Measurements from ENCODE around the gene TNFAIP8.

The TNFAIP8 gene

DNA sequence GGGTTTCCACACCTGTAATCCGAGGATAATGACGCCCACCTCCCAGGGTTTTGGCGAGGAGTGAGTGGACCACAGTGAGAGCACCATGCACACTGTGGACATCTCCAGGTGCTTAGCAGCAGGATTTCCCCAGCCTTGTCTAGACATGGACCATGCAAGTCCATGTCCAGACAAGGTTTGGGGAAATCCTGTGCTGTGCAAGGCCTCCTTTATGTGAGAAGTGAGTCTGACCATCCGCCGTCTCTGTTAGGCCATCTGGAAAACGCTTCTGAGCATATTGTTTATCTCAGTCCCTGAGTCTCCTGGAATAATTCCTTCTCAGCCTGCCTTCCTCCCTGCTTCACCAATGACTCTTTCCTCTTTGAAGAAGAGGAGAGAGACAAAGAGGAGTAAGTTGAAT lies 26.2 kb upstream of the TNFAIP8 start:
- DNase-seq (ENCODE audit: low read depth): peak; percentile 46

DNA sequence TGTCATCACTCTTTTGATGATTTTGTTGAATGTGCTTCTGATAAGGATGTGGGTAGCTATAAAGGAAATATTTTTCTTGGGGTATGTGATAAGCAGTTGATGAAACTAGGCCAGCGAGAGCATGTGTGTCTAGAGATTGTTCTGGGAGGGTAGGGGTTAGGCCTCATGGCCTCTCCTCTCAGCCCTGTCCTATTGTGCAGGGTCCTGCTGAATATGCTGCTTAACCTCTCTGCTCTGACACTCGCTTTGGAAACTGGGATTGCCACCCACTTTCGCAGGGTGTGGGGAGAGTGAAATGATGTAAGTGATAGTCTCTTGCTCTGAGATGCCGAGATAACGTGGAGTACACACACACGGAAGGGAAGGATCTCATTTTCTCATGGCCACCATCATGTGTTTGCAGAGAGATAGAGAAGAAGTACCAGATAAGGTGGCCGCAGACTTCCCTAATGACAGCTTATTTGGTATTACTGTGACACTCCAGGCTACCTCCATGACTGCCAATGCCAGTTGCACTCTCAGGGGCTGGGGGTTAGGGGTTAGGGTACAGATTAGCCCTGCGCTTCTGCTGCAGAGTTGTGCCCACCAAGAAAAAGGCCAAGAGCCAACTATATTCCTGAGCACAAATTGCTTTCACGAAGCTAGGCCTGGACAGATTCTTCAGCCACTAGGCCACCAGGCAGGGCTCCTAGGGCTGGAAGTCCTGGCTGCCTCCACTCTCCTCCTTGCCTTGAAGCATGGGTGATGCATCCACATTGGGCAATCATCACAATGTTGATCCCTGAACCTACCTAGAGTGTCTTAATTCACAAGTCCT lies 25.2 kb upstream of the TNFAIP8 start:
- DNase-seq (ENCODE audit: low read depth): peak; percentile 59

DNA sequence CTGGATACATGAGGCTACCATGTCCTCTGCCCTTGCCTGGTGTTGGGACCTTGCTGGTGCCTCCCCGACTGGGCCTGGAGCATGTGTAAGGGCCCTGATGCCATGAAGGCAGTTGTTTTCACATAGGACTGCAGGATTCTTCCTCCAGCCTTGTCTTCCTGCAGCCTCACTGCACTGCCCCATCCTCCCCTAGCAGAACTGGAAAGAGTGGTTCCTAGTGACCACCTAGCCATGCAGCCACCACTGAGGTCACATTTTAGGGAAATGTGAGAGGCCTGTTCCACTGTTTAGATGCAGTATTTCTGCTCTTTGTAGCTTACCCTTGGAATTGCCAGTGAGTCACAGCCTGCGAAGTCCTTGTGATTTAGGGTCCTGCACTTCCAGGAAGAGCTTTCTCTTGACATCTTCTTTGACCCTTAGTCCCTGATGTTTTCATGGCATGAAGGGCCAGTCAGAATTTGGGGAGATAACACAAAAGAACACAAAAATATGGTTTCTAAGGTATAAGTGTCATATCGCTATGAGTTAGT lies 24.2 kb upstream of the TNFAIP8 start:
- no peak for DNase-seq (ENCODE audit: low read depth)

DNA sequence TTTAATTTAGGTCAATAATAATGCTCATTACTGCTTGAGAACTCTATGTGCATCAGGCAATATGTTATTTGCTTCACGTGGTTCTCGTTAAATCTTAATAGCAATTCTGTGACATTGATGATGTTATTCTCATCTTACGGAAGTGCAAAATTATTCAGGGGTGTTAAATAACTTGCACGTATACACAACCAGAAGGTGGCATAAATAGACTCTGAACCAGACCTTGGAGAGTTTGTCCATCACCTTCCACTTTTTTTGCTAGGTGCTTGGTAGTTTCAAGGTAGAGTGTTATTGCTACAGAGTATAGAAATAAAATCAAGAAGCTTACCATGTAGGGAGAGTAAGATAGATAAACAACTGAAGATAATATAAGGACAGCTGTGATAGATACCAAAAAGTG lies 23.6 kb upstream of the TNFAIP8 start:
- no peak for DNase-seq (ENCODE audit: low read depth)

DNA sequence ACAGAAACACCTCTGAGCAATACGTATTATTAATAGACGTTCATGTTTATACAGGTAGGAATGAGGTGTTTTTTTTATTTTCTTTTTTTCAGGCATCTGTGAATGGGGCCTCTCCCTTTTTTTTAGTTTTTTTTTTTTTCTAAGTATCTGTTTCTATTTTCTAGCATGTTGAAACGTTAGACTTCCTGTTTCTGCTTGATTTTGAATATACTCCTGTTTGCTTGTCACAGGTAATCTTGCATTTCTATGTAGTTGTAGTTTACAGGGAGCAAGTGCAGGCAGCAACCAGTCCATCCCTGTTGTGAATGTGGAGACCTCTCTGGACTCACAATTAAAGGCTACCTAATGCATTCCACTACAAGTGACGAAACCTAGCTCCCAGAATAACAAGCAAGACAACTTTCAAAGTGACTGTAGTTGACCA lies 22.8 kb upstream of the TNFAIP8 start:
- DNase-seq (ENCODE audit: low read depth): no peak

DNA sequence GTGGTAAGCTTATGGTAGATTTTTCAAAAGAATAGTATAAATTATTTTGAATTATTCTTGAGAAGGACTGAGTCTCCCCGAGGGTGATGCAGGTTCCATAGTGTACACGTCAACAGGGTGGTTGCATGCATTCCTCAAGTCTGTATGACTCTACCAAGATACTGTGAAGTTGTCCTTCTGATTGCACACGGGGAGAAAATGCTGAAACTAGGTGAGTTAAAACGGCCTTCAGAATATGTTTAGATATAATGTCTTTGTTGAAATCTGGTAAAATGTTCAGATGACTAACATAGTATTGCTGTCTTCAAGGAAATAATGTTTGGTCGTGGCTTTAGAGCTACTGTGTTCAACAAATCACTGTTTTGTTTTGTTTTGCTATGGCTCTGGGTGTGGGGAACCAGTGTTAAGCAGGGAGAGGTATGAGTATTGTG lies 22.4 kb upstream of the TNFAIP8 start:
- DNase-seq (ENCODE audit: low read depth): peak; percentile 59

DNA sequence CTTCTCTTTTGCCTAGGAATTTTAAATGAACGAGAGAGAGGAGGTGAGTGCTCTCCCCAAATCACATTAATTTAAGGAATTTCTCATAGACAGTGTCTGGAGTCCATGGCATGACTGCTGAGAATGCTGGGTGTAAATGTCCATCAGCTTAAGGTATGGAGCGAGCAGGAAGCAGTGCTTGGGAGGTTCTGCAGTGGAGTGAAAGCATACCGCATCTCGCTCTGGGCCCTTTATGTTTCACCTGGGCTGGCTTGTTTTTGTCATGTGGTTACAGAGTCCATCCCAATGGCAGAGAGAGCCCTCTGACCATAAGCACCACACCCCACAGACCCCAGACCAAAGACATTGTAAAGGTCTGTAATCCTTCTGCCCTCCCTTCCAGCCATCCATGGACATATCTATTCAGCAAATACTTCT lies 20.6 kb upstream of the TNFAIP8 start:
- DNase-seq (ENCODE audit: low read depth): no peak

DNA sequence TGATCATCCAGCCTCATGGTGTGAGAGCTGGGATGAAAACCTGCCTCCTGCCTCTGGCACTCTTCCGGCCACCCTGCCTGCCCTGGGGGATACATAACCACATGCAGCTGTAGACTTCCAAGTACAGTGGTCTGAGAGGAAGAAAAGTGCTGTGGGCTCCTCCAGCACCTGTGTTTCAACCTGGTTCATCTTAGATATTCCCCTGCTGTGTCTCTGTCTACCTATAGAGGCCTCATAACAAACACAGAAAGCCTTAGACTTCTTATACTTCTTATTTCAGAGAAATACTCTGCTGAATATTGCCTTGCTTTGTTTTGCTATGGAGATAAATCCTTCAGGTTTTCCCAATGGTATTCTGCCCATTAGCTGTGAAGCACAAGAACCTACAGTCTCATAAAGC lies 19.6 kb upstream of the TNFAIP8 start:
- no peak for DNase-seq (ENCODE audit: low read depth)

DNA sequence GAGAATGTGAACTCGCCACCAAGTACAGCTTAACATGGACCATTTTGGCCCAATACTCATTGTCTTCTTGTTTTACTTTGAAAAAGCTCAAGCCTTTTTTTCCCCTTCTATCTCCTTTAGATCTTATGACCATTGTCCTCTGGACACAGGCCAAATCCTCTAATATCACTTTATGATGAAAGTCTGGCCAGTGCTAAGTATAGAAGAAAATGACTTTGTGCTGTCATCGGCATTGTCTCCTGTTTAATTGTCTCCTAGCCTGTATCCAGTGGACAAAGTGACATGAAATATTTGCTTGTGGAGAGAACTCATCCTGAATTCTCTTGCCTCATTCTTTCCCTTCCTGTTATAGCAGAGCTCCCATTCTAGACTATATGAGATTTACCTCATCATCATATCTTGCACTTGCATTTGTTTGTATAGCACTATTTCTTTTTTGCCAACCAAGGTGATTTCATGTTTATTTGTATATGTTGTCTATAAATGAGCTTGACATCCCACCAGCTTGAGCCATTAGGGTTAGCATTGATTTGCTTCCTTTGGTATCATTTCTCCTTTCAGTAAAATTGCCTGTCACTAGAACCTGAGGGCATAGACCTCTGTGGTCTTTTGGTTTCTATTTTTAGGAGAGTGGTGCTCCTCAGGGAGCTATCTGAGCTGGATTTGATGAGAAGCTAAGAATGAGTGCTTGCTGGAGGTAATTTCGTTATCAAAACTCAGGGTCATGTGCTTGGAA lies 18.8 kb upstream of the TNFAIP8 start:
- no peak for DNase-seq (ENCODE audit: low read depth)

DNA sequence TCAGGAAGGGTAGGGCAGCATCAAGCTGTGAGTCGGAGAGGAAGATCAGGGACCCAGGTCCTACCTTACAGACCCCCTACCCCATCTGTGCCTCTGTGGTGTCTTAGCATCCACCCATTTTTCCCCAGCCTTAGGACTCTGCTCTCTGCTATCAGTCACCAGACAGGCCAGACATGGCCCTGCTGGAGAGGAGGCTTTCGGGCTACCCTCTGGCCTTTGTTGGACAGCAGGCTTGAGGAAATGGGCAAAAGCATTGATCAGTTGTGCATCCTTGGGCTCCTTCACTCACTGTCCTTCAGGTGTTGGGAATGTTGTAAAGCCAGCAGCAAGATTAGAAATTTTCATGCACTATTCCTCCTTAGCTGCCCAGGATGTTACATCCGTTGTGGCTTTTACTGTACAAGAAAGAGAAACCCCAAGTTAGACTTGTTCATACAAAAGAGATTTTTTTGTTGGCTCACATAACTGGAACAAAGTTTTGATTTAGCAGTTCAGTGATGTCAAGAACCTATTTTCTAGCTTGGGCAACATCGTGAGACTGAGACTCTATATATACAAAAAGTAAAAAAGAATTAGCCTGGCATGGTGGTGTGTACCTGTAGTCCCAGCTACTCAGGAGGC lies 17.4 kb upstream of the TNFAIP8 start:
- DNase-seq (ENCODE audit: low read depth): no peak

DNA sequence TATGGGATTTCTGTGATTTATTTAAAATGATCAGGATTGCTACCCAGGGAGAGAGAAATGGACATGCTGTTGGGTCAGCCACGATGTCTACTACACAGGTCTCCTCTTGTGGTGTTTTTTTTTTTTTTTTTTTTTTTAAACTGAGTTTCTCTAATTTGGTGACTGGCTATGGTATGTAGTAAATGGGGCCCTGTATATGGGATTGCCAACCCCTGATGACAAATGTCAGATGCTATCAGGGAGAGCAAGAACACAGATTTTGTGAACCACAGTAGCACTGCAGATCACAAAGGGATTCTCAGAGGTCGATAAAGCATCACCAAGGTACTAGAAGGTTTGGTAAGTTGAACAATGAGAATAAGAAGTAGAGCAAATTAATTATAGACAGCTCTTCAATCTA lies 16.5 kb upstream of the TNFAIP8 start:
- DNase-seq (ENCODE audit: low read depth): no peak

DNA sequence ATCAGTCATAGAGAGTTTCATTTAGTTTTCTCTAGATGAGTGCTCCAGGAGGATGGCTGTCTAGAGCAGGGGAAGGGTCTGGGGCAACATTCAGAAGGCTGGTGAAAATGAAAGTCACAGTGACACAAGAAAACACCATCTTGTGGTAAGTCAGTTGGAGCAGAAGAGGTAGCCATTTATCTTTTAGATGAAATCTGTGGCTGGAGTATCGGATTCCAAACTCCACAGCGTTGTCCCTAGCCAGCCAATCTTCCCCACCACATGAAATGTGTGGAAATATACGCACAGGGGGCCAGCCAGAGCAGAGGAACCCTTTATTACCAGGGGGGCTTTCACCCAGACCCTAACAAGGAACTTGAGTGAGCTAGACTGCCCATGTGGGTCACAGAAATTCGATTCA lies 15.9 kb upstream of the TNFAIP8 start:
- no peak for DNase-seq (ENCODE audit: low read depth)

DNA sequence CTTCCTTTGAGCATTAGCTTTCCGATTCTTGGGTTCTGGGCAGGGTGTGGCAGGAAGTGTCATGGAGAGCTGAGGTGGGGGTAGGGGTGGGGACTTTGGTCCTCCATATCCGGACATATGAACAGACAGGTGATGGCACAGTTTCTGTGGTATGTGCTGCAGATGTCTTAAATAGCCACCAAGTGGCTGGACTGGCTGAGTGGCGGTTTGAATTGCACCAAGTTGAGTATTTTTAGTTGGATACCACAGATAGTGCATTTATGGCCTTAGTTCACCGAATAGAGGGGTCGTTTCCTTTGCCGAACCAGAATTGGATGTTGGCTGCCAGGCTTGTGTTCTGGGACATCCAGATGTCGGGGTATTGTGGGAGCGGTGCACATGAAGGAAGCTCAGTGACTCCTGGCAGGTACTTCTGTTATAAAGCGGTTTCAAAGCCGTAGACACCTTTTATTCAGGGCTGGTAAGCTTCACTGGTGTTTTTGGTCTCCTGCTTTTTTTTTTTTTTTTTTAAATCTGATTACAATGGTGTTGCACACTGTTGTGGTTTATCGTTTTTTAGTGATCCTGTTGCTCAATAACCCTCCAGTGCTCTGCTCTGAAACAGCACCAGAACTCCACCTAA lies 15.1 kb upstream of the TNFAIP8 start:
- no peak for DNase-seq (ENCODE audit: low read depth)

DNA sequence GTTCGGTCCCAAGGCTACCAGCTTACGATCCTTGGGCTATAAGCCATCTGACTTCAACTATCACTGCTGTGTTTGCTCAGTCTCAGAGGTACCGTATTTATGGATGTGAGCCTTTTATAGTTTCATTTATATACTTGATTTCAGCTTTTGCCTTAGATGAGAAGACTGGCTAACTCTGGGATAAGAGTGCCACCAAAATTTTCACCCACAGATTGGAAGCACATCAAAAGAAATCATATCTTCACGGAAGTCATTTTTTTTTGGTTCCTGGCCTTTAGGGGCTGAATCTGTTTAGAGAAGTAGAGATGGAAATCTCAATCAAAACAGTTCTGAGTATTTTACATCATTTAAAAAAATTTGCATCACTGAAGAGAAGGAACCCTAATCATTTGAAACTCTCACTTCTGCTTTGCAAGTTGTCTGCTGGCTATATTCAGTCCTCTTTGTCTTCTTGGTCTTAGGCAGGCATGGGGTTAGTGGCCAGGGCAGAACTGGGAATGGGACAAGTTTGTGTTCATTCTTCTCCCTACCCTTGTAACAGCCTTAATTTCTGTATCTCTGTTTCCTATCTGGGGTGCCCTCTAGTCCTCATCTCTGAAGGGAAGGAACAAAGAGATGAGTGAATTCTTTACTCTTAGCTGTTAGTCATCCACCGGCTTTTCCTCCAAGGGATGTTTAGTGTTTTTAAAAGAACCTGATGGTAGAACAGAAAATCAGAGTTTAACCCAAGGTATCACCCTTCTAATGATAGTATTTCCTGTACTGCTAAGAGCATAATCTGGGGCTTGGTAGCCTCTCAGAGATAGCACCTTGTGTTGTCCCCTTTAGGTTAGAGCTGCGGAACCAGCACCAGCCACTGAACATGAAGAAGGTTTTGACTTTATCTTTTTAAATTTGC lies 14.1 kb upstream of the TNFAIP8 start:
- no peak for DNase-seq (ENCODE audit: low read depth)

DNA sequence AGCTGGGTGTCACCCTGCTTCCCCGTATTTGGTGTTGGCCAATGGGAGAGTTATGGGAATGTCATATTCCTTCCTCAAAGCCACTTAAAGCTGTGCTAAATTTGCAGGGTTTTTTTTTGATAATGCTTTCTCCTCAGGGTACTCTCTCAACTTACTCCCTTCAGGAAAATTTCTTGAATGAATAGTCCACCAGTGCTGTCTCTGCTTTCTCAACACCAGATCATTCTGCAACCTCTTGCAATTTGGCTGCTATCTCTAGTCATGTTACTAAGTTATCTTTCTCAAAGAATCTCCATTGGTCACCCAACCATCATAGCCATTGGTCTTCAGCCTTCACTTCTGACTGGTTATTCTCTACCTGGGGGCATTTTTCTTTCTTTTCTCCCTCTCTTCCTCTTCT lies 13.4 kb upstream of the TNFAIP8 start:
- no peak for DNase-seq (ENCODE audit: low read depth)

DNA sequence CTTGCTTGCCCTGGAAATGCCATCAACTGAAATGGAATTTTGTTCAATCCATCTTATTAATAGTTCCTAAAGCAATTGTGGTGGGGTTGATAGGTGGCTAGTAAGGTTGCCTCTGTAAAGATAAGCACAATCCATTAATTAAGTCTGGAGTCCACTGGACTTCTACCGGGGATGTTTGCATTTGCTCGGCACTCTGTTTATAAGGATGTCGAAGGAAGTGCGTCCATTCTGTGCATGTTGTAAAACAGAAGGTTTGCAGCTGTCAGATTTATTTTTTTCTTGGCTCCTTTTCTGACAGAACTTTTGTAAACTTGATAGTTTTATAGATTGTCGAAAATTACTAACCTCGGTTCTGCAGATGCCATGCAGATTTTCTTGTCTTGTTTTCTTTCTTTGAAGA lies 12.8 kb upstream of the TNFAIP8 start:
- DNase-seq (ENCODE audit: low read depth): no peak

DNA sequence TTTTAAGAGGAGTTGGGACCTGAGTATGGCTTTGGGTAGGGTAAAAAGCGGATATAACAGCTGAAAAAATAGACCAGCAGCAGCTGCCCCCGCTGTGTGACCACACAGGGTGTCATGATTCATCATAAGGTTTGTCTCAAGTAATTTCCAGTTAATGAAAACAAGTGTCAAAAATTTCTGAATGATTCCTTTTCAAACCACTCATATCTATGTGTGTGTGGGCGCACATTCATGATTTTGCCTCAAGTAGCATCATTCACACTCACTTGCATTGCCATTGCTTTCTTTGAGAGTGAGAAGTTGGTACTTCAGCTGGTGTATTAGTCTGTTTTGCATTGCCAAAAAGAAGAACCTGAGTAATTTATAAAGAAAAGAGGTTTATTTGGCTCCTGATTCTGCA lies 12.1 kb upstream of the TNFAIP8 start:
- no peak for DNase-seq (ENCODE audit: low read depth)

DNA sequence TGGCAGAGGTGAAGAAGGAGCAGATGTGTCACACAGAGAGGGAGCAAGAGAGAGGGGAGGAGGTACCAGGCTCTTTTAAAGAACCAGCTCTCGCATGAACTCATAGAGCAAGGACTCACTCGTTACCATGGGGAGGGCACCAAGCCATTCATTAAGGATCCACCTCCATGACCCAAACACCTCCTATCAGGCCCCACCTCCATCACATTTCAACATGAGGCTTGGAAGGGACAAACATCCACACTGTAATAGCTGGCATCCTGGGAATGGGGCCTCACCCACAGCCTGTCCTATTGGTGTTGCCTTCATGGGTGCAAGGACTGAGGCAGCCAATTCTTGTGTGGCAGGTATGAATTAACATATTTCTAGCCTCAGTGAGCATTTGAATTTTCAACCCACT lies 11.6 kb upstream of the TNFAIP8 start:
- no peak for DNase-seq (ENCODE audit: low read depth)

DNA sequence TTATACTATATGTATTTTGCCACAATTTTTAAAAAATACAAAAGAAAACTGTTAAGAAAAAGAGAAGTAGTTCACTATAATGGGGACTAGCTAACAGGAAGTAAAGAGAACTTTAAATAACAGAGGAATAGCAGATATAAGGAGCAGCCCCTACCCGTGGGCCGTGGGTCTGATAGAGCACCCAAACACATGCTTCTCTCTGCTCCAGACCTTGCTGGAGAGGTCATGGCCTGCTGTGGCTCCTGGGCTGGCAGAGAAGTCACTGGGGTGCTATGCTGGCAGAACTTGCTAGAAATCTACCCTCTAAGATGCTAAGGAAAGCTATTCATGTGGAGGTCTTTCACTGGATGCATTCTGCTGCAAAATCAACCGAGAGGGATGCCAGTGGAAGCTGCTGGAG lies 10.0 kb upstream of the TNFAIP8 start:
- DNase-seq (ENCODE audit: low read depth): no peak

DNA sequence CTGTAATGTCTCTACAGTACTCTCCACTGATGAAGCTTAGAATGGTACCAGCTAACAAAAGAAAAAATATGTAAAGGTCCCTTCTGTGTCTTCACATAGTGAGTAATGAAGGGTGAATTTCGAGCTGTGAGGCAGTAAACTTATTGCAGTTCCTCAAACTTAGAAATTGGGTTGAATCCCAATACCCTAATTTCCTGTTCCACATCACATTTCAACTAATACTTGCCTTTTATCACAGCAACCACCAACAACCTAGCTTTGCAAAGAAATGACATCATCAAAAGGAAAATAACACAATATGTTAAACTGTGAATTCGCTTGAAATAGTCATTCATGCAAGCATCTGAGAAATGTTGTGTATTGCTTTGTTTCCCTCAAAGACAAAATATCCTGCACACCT lies 9.4 kb upstream of the TNFAIP8 start:
- no peak for DNase-seq (ENCODE audit: low read depth)

DNA sequence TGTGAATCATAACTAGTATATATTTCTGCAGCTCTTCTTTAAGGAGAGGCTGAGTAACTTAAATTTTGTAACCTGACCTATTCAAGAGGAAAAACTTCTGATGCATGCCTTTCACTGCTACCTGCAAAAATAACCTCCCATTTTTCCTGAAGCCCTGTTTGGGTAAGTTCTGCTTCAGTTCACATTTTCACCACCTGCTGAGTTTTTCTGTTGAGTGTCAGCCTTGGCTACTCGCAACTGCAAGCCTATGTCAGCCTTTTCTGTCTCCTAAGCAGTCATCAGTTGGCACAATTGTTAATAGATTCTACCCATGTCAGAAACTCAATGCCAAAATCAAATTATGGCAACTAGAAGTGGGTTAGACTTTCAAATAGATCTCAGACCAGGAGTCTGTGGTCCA lies 8.2 kb upstream of the TNFAIP8 start:
- DNase-seq (ENCODE audit: low read depth): no peak
